Measurements from ENCODE around the gene PLPPR3. TPM values are rescaled to one million over a fixed set of nuclear protein-coding genes. Genes with fewer than 3 reads are reported as not detected.

The PLPPR3 gene
- total and polyA plus RNA-seq, 2 experiments from 2014 or later, result 65.7 to 88.2 TPM

DNA sequence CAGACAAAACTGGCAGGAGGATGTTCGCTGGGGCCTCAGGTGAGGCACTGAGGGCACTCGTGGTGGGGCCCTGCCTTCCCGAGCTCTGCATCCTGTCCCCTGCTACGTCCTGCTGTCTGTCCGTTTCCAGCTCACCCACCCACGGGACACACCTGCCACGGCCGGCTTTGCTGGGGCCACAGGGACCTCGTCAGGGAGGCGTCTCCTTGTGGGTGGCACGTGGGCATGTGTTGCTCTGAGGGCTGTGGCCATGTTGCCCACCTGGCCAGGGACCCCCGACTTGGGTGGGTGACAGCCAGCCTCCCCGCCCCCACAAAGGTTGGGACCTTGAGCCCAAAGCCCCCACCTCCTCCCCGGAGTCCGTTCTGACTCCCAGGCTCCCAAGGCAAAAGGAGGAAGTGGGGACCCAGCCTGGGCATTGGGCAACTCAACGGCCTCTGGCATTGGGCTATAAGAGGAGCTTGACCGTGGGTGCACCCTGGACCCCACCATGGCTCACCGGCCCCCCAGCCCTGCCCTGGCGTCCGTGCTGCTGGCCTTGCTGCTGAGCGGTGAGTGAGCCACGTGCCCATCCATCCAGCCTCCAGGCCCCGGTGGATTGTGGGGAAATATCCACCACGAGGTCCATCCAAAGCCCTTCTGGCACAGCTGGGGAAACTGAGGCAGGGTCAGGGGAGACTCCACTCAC, 18.9 kb upstream of the PLPPR3 start, which contains the start of gene PRTN3:
Gene PRTN3 (plus strand): TSS at position 481 of the 688 bp plus-strand sequence. CDS start 10 bp downstream, at position 491.
- no peak for DNase-seq (ENCODE audit: low read depth in 1 of 2, low spot score in 1 of 2)
- H3K4me1 ChIP-seq (ENCODE audit: low read depth), result no peaks in the 10 kb centered on the region
- no peaks in the 10 kb centered on the region for H3K9me3 ChIP-seq (ENCODE audit: low read depth)
- no peak within 1 kb of the TSS for H3K4me3 ChIP-seq
- TF ChIP-seq, protein P1, sequence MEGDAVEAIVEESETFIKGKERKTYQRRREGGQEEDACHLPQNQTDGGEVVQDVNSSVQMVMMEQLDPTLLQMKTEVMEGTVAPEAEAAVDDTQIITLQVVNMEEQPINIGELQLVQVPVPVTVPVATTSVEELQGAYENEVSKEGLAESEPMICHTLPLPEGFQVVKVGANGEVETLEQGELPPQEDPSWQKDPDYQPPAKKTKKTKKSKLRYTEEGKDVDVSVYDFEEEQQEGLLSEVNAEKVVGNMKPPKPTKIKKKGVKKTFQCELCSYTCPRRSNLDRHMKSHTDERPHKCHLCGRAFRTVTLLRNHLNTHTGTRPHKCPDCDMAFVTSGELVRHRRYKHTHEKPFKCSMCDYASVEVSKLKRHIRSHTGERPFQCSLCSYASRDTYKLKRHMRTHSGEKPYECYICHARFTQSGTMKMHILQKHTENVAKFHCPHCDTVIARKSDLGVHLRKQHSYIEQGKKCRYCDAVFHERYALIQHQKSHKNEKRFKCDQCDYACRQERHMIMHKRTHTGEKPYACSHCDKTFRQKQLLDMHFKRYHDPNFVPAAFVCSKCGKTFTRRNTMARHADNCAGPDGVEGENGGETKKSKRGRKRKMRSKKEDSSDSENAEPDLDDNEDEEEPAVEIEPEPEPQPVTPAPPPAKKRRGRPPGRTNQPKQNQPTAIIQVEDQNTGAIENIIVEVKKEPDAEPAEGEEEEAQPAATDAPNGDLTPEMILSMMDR (IDR thresholded peaks at IDR 0.05; ENCODE audit: low read depth, low read length), result no peak
- H3K27me3 ChIP-seq, result peaks cover 28% of the 10 kb centered on the region
- H3K36me3 ChIP-seq, result no peaks in the 10 kb centered on the region
- no peak within 1 kb of the TSS for H3K27ac ChIP-seq

DNA sequence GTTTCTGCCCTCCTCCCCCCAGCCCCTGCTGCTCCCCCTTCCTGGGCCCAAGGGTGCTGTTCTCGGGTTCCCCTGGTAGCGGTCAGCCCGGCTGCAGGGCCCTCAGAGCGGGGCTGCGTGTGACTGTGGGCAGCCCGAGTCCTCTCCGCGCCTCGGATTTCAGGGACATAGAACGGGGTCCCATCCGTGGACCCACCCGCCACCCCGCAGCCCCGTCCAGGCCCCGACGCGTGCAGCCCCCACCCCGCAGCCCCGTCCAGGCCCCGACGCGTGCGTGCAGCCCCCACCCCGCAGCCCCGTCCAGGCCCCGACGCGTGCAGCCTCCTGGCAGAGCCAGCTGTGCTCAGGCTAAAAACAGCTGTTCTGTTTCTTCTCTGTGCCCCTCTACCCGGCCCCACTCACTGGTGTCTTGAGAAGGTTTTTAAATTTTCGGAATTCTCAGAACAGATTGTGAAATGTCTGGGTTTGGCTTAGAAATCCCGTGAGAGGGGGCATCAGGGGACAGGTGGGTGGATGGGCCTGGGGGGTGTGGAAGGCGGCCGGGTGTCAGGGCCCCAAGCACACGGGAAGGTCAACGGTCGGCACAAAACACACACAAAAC, 13.6 kb upstream of the PLPPR3 start:
- no peak overlapping the region for H3K27ac ChIP-seq
- no peak for DNase-seq (ENCODE audit: low read depth in 1 of 2, low spot score in 1 of 2)
- no peak overlapping the region for H3K4me3 ChIP-seq
- H3K4me1 ChIP-seq (ENCODE audit: low read depth), result no peaks in the 10 kb centered on the region
- TF ChIP-seq, protein P1 (IDR thresholded peaks at IDR 0.05; ENCODE audit: low read depth, low read length), result no peak
- no peaks in the 10 kb centered on the region for H3K27me3 ChIP-seq
- no peaks in the 10 kb centered on the region for H3K36me3 ChIP-seq
- H3K9me3 ChIP-seq (ENCODE audit: low read depth), result no peaks in the 10 kb centered on the region

DNA sequence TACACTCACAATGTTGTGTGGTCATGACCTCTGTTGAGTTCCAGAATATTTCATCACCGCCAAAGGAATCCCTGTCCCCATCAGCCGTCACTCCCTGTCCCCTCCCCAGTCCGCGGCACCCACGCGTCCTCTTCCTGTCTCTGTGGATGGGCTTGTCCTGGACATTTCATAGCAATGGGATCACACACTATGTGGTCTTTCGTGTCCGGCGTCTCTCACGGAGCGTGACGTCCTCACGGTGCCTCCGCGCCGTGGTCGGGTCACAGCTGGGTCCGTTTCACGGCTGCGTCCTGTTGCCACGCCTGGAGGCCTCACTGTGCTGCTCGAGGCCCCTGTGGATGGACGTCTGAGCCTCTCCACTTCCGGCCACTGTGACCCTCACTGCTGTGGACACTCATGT, 12.5 kb upstream of the PLPPR3 start:
- Histone ChIP-seq H3K4me1 (ENCODE audit: low read depth) (no peaks in the 10 kb centered on the region), H3K36me3 (no peaks in the 10 kb centered on the region), H3K27ac (no peak overlapping the region), H3K4me3 (no peak overlapping the region), H3K27me3 (no peaks in the 10 kb centered on the region), H3K9me3 (ENCODE audit: low read depth) (no peaks in the 10 kb centered on the region)
- TF ChIP-seq, protein P1 (IDR thresholded peaks at IDR 0.05; ENCODE audit: low read depth, low read length), result no peak
- DNase-seq (ENCODE audit: low read depth in 1 of 2, low spot score in 1 of 2), result no peak

DNA sequence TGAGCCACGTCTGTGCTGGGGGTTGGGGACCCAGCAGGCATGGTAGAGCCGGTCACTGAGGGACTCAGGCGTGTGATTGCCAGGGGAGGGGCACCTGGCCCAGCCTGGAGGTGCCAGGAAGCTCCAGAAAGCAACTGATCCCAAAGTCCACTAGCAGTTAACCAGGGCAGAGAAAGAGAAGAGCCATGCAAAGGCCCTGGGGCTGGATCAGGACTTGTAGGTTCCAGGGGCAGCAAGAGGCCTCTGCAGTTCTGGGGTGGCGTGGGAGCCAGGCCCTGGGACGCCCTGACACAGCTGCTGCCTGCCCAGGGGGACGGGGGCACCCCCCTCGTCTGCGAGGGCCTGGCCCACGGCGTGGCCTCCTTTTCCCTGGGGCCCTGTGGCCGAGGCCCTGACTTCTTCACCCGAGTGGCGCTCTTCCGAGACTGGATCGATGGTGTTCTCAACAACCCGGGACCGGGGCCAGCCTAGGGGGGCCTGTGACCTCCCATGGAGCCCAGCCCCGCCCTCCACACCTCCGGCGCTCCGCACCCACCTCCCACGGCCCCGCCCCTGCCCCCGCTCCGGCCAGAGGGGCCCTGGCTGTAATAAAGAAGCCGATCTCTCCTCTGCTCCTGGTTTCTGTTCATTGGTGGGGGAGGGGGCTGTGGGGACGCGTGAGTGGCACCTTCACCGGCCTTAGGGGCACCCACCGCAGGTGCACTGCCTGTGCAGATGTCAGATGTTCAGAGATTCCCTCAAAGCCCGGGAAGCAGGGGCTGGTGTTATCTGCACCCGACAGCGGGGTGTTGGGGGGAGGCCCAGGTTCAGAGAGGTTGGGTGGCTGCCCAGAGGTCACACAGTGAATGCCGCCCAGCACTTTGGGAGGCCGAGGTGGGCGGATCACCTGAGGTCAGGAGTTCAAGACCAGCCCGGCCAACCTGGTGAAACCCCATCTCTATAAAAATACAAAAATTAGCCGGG, 9.9 kb upstream of the PLPPR3 start:
- H3K36me3 ChIP-seq, result no peaks in the 10 kb centered on the region
- no peak overlapping the region for H3K27ac ChIP-seq
- no peak for DNase-seq (ENCODE audit: low read depth in 1 of 2, low spot score in 1 of 2)
- no peaks in the 10 kb centered on the region for H3K9me3 ChIP-seq (ENCODE audit: low read depth)
- H3K4me3 ChIP-seq, result no peak overlapping the region
- no peaks in the 10 kb centered on the region for H3K4me1 ChIP-seq (ENCODE audit: low read depth)
- no peaks in the 10 kb centered on the region for H3K27me3 ChIP-seq
- TF ChIP-seq, protein P1 (IDR thresholded peaks at IDR 0.05; ENCODE audit: low read depth, low read length), result no peak

DNA sequence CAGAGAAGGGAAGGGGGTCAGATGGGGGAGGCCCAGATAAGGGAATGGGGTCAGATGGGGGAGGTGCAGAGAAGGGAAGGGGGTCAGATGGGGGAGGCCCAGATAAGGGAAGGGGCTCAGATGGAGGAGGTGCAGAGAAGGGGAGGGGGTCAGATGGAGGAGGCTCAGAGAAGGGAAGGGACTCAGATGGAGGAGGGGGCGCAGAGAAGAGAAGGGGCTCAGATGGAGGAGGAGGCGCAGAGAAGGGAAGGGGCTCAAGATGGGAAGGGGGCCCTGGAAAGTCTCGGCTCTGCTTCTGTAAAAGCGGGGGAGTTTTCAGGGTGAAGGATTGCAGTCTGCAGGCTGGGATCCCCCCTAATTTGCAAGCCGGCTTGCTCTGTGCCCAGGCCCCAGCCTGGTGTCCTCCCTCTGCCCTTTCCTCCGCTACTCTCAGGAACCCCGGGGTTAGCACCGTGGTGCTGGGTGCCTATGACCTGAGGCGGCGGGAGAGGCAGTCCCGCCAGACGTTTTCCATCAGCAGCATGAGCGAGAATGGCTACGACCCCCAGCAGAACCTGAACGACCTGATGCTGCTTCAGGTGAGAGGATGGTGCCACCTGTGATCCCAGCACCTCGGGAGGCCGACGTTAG, 7.5 kb upstream of the PLPPR3 start:
- TF ChIP-seq, protein P1 (IDR thresholded peaks at IDR 0.05; ENCODE audit: low read depth, low read length), result no peak
- Histone ChIP-seq H3K36me3 (no peaks in the 10 kb centered on the region), H3K9me3 (ENCODE audit: low read depth) (no peaks in the 10 kb centered on the region), H3K27ac (no peak overlapping the region), H3K4me1 (ENCODE audit: low read depth) (no peaks in the 10 kb centered on the region), H3K4me3 (no peak overlapping the region), H3K27me3 (no peaks in the 10 kb centered on the region)
- no peak for DNase-seq (ENCODE audit: low read depth in 1 of 2, low spot score in 1 of 2)

Data from cardiac muscle cell (in vitro differentiated cells and primary cell).